Body of pancreas (tissue), 4 donors: ENCODE measurements around the gene IL18R1. TPM values are rescaled to one million over a fixed set of nuclear protein-coding genes. Genes with fewer than 3 reads are reported as not detected.

Source experiments
- ATAC-seq: fragments of 150-250 bp; one replicate; pipeline ENCODE4 v1.9.1; 2016
- DNase-seq, 4 donors: peaks; one replicate each; pipeline ENCODE4 v3.0.0-alpha.2; 2019
- H3K27ac ChIP-seq, 4 donors: fragments of 200-600 bp; sonication (generic); 1 replicate in 3 of 4; 2 replicates in 1 of 4; pipeline versions ENCODE4 v1.5.1 to v1.6.1; 2016 to 2019; ENCODE audit warnings: mild to moderate bottlenecking in 1 of 4, mixed read lengths in 1 of 4, moderate library complexity in 1 of 4
- H3K27me3 ChIP-seq, 2 donors: fragments of 200-600 bp; sonication (generic); one replicate each; pipeline ENCODE4 v1.6.0; 2016; ENCODE audit warnings: mild to moderate bottlenecking in 1 of 2
- H3K36me3 ChIP-seq, 2 donors: fragments of 200-600 bp; sonication (generic); replicated peaks in 1 of 2; 2 replicates each; pipeline ENCODE4 v1.5.1; 2016; ENCODE audit warnings: low read depth in 2 of 2; ENCODE audit not compliant: insufficient read depth in 1 of 2
- H3K4me1 ChIP-seq: fragments of 200-600 bp; sonication (generic); one replicate; pipeline ENCODE4 v1.6.0; 2016
- H3K4me3 ChIP-seq, 2 donors: fragments of 200-600 bp; sonication (generic); 1 replicate in 1 of 2; 2 replicates in 1 of 2; pipeline ENCODE4 v1.5.1; 2016 to 2019
- H3K9me3 ChIP-seq, 3 donors: fragments of 200-600 bp; sonication (generic); 1 replicate in 2 of 3; 2 replicates in 1 of 3; pipeline ENCODE4 v1.5.1; 2016
- CTCF ChIP-seq, 7 experiments: fragments of 450-650 bp in 4 of 7; fragments of 200-600 bp in 3 of 7; sonication (generic) in 3 of 7; IDR thresholded peaks; one replicate each; pipeline ENCODE4 v1.5.1; 2016 to 2019; ENCODE audit warnings: antibody characterized with exemption in 7 of 7
- POLR2A ChIP-seq, 3 donors: fragments of 450-650 bp; IDR thresholded peaks; one replicate each; pipeline ENCODE4 v1.6.1; 2016; ENCODE audit warnings: antibody characterized with exemption in 3 of 3, mild to moderate bottlenecking in 2 of 3
- WGBS, 2 donors: methylation state at CpG; one replicate each; pipeline ENCODE4 v1.1.5; 2017; 5-methylcytosine and 5-hydroxymethylcytosine counted together
- intact Hi-C: fragments of 100-400 bp; cut with DNase I; formaldehyde crosslinking; loops from one replicate; pipeline ENCODE4 v1.15.1; 2023
- total RNA-seq, 2 donors: library from RNA; depleted of rRNA; stranded (reverse); fragments of >200 nt; gene quantifications; one replicate each; pipeline ENCODE4 v1.1.0, GENCODE V29; 2016

The IL18R1 gene
- total RNA-seq, 2 donors from 2014 or later = 3.1 to 5.3 TPM

- H3K27ac ChIP-seq = no peak overlapping the region
- no peaks in the 10 kb centered on the region for H3K36me3 ChIP-seq
- ATAC-seq = no peak
- intact Hi-C loops = no loop called here
- WGBS, 2 donors = 84 to 86% methylated on average over 4 of the region's 4 CpGs
- H3K4me1 ChIP-seq = no peaks in the 10 kb centered on the region
- no peak for DNase-seq
- H3K4me3 ChIP-seq = no peak overlapping the region
- TF ChIP-seq POLR2A (IDR thresholded peaks at IDR 0.05) (no peak), CTCF (IDR thresholded peaks at IDR 0.05) (no peak)
- no peaks in the 10 kb centered on the region for H3K27me3 ChIP-seq
- H3K9me3 ChIP-seq = no peaks in the 10 kb centered on the region
Observed at GRCh38 chr2:102433973-102434654, 78.5 kb downstream of the IL18R1 start.

DNA sequence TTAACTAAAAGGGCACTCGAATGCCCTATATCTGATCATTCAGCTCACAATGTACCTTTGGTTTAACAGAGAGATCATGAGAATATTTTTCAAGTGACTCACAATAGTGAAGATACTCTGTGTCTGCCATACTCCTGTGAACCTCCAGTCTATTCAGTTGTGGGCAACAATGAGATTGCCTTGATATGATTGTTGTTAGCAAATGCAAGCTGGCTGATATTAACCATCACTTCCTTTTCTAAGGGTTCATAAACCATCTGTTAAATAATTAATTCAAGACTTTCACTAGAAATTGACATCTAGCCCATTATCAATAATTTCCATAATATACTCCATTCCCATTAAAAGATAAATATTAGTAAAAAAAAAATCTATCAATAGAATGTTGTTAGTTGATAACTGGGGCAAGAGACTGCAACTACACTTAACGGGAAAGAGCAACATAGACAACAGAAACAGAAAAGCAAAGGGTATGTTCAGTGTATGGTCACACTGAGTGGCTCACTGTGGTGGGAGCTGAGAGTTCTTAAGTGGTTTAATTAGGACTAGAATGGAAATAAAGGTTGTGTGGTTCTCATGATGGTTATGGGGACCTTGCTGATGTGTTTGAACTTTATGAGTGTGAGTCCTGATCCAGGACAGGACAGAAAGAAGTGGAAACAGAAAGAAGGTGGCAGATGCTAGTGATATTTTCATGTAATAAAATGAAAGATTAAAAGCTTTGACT lies 79.2 kb downstream of the IL18R1 start:
- Histone ChIP-seq H3K4me1 (no peaks in the 10 kb centered on the region), H3K4me3 (no peak overlapping the region), H3K27ac (no peak overlapping the region), H3K27me3 (no peaks in the 10 kb centered on the region), H3K9me3 (no peaks in the 10 kb centered on the region), H3K36me3 (no peaks in the 10 kb centered on the region)
- intact Hi-C loops = no loop called here
- WGBS, 2 donors = 70 to 77% methylated on average over 2 of the region's 2 CpGs
- ATAC-seq = no peak
- TF ChIP-seq CTCF (IDR thresholded peaks at IDR 0.05) = no peak
- no peak for TF ChIP-seq POLR2A (IDR thresholded peaks at IDR 0.05)
- DNase-seq = no peak

DNA sequence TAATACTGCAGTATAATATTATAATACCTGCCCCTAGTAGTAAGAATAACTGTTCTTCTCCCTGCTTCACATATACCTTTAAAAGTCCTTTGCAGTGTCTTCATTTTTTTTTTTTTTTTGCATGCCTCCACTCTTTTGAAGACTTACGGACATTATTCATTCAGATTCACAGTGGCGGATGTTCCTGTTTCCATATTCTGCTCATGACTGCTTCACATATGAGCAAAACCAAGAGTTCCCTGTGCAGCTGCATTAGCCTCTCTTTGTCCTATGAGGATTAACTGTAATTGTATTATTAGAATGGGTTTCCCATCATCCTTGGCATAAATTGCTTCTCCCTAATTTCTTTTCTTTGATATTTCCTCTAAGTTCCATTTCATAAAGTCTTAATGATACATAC lies 80.1 kb downstream of the IL18R1 start:
- DNase-seq = no peak
- H3K36me3 ChIP-seq = no peaks in the 10 kb centered on the region
- ATAC-seq = no peak
- H3K9me3 ChIP-seq = no peaks in the 10 kb centered on the region
- no peak for TF ChIP-seq CTCF (IDR thresholded peaks at IDR 0.05)
- TF ChIP-seq POLR2A (IDR thresholded peaks at IDR 0.05) = no peak
- no peak overlapping the region for H3K4me3 ChIP-seq
- 79 to 90% methylated on average over 2 of the region's 2 CpGs for WGBS, 2 donors
- no peaks in the 10 kb centered on the region for H3K4me1 ChIP-seq
- intact Hi-C loops = no loop called here
- no peaks in the 10 kb centered on the region for H3K27me3 ChIP-seq
- H3K27ac ChIP-seq = no peak overlapping the region

- H3K9me3 ChIP-seq = no peaks in the 10 kb centered on the region
- intact Hi-C loops = no loop called here
- DNase-seq = no peak
- H3K27me3 ChIP-seq = no peaks in the 10 kb centered on the region
- no peak overlapping the region for H3K4me3 ChIP-seq
- H3K36me3 ChIP-seq = no peaks in the 10 kb centered on the region
- TF ChIP-seq POLR2A (IDR thresholded peaks at IDR 0.05) (no peak), CTCF (IDR thresholded peaks at IDR 0.05) (no peak)
- 24 to 34% methylated on average over 3 of the region's 3 CpGs for WGBS, 2 donors
- ATAC-seq = no peak
- no peaks in the 10 kb centered on the region for H3K4me1 ChIP-seq
- H3K27ac ChIP-seq = no peak overlapping the region
Observed at GRCh38 chr2:102436323-102436722, 80.7 kb downstream of the IL18R1 start.
